H9 (cell line): ENCODE results near the gene TTC1. TPM values are rescaled to one million over a fixed set of nuclear protein-coding genes. Genes with fewer than 3 reads are reported as not detected.

Source experiments
- DNase-seq: peaks from one replicate; pipeline ENCODE4 v3.0.0-alpha.2; 2017
- H2AFZ ChIP-seq: one replicate; pipeline ENCODE4 v1.6.1; 2013; ENCODE audit warnings: mild to moderate bottlenecking, low read length, control low read depth, moderate library complexity
- H2AK5ac ChIP-seq: 2 replicates; pipeline ENCODE4 v1.6.1; 2013; ENCODE audit warnings: low read length, control low read depth, mixed read lengths; ENCODE audit not compliant: insufficient read length
- H2BK120ac ChIP-seq: one replicate; pipeline ENCODE4 v1.6.1; 2013; ENCODE audit warnings: low read depth, mild to moderate bottlenecking, low read length, control low read depth, inconsistent platforms; ENCODE audit not compliant: poor library complexity, severe bottlenecking
- H2BK12ac ChIP-seq: 2 replicates; pipeline ENCODE4 v1.6.1; 2013; ENCODE audit warnings: low read length, control low read depth, mixed read lengths, low read depth; ENCODE audit not compliant: insufficient read length
- H2BK15ac ChIP-seq: 2 replicates; pipeline ENCODE4 v1.6.1; 2013; ENCODE audit warnings: low read depth, low read length, control low read depth
- H2BK20ac ChIP-seq: one replicate; pipeline ENCODE4 v1.6.1; 2013; ENCODE audit warnings: low read depth, mild to moderate bottlenecking, low read length, control low read depth, inconsistent platforms; ENCODE audit not compliant: poor library complexity, severe bottlenecking
- H2BK5ac ChIP-seq: 2 replicates; pipeline ENCODE4 v1.6.1; 2013; ENCODE audit warnings: low read length, control low read depth, mixed read lengths; ENCODE audit not compliant: insufficient read length
- H3K14ac ChIP-seq: 2 replicates; pipeline ENCODE4 v1.6.1; 2013; ENCODE audit warnings: low read length, control low read depth; ENCODE audit not compliant: insufficient read depth
- H3K18ac ChIP-seq: 2 replicates; pipeline ENCODE4 v1.6.1; 2013; ENCODE audit warnings: low read depth, mild to moderate bottlenecking, mixed read lengths, low read length, control low read depth; ENCODE audit not compliant: insufficient read length
- H3K23ac ChIP-seq: 2 replicates; pipeline ENCODE4 v1.6.1; 2013; ENCODE audit warnings: low read length, control low read depth, mixed read lengths, low read depth; ENCODE audit not compliant: insufficient read length
- H3K23me2 ChIP-seq: 2 replicates; pipeline ENCODE4 v1.6.1; 2013; ENCODE audit warnings: low read depth, mild to moderate bottlenecking, mixed read lengths, low read length, control low read depth; ENCODE audit not compliant: insufficient read length, poor library complexity, severe bottlenecking
- H3K27ac ChIP-seq: 2 replicates; pipeline ENCODE4 v1.5.1; 2013; ENCODE audit warnings: low read length, control low read depth, mixed read lengths, low read depth; ENCODE audit not compliant: insufficient read length
- H3K27me3 ChIP-seq: 2 replicates; pipeline ENCODE4 v1.6.1; 2013; ENCODE audit warnings: low read length, control low read depth, inconsistent platforms; ENCODE audit not compliant: insufficient read depth
- H3K4ac ChIP-seq: 2 replicates; pipeline ENCODE4 v1.6.1; 2013; ENCODE audit warnings: low read depth, mild to moderate bottlenecking, control low read depth, inconsistent platforms, low read length, moderate library complexity
- H3K4me1 ChIP-seq: 2 replicates; pipeline ENCODE4 v1.6.1; 2013; ENCODE audit warnings: low read length, control low read depth, inconsistent platforms; ENCODE audit not compliant: insufficient read depth
- H3K4me2 ChIP-seq: 2 replicates; pipeline ENCODE4 v1.6.1; 2013; ENCODE audit warnings: low read length, control low read depth, mixed read lengths; ENCODE audit not compliant: insufficient read length, insufficient read depth
- H3K56ac ChIP-seq: 2 replicates; pipeline ENCODE4 v1.6.1; 2013; ENCODE audit warnings: low read depth, mild to moderate bottlenecking, mixed read lengths, low read length, control low read depth; ENCODE audit not compliant: insufficient read length
- H3K79me1 ChIP-seq: 2 replicates; pipeline ENCODE4 v1.6.1; 2013; ENCODE audit warnings: low read depth, mild to moderate bottlenecking, moderate library complexity, low read length, control low read depth, inconsistent platforms; ENCODE audit not compliant: insufficient read depth, poor library complexity, severe bottlenecking
- H3K79me2 ChIP-seq: 2 replicates; pipeline ENCODE4 v1.6.1; 2013; ENCODE audit warnings: low read length, control low read depth, inconsistent platforms; ENCODE audit not compliant: insufficient read depth
- H3K9ac ChIP-seq: 2 replicates; pipeline ENCODE4 v1.6.1; 2013; ENCODE audit warnings: low read length, control low read depth, mixed read lengths; ENCODE audit not compliant: insufficient read length; ENCODE audit errors: extremely low read depth
- H3K9me3 ChIP-seq: one replicate; pipeline ENCODE4 v1.6.1; 2013; ENCODE audit warnings: low read depth, low read length, inconsistent platforms; ENCODE audit not compliant: control insufficient read depth
- H3T11ph ChIP-seq: one replicate; pipeline ENCODE4 v1.6.1; 2013; ENCODE audit warnings: mild to moderate bottlenecking, low read length, control low read depth, inconsistent platforms
- H4K20me1 ChIP-seq: one replicate; pipeline ENCODE4 v1.6.1; 2013; ENCODE audit not compliant: control insufficient read depth, insufficient read length, insufficient read depth
- H4K5ac ChIP-seq: 2 replicates; pipeline ENCODE4 v1.6.1; 2013; ENCODE audit warnings: low read depth, mild to moderate bottlenecking, mixed read lengths, low read length, control low read depth; ENCODE audit not compliant: insufficient read length
- H4K8ac ChIP-seq: replicated peaks from 2 replicates; pipeline ENCODE4 v1.6.1; 2013; ENCODE audit warnings: low read length, control low read depth, mixed read lengths, low read depth; ENCODE audit not compliant: insufficient read length
- H4K91ac ChIP-seq: 2 replicates; pipeline ENCODE4 v1.6.1; 2013; ENCODE audit warnings: low read depth, mild to moderate bottlenecking, moderate library complexity, mixed read lengths, low read length, control low read depth; ENCODE audit not compliant: insufficient read length
- H3K27ac Mint-ChIP-seq, 3 experiments: 2 replicates in 2 of 3; 3 replicates in 1 of 3; pipeline ENCODE4 v1.8.0; 2020 to 2021; ENCODE audit warnings: mixed read lengths in 3 of 3, mild to moderate bottlenecking in 1 of 3, moderate library complexity in 1 of 3
- H3K27me3 Mint-ChIP-seq: 2 replicates; pipeline ENCODE4 v1.8.0; 2021; ENCODE audit warnings: low read depth, mild to moderate bottlenecking, moderate library complexity, mixed read lengths
- H3K36me3 Mint-ChIP-seq, 3 experiments: 2 replicates in 2 of 3; 3 replicates in 1 of 3; pipeline ENCODE4 v1.8.0; 2020 to 2021; ENCODE audit warnings: low read depth in 3 of 3, mixed read lengths in 3 of 3; ENCODE audit not compliant: insufficient read depth in 1 of 3
- H3K4me1 Mint-ChIP-seq, 2 experiments: 2 replicates each; pipeline ENCODE4 v1.8.0; 2020; ENCODE audit warnings: mixed read lengths in 2 of 2
- H3K4me3 Mint-ChIP-seq, 2 experiments: 2 replicates in 1 of 2; 3 replicates in 1 of 2; pipeline ENCODE4 v1.8.0; 2020 to 2021; ENCODE audit warnings: mild to moderate bottlenecking in 2 of 2, mixed read lengths in 2 of 2, moderate library complexity in 1 of 2
- H3K9me3 Mint-ChIP-seq, 2 experiments: 2 replicates in 1 of 2; 3 replicates in 1 of 2; pipeline ENCODE4 v1.8.0; 2020; ENCODE audit warnings: mild to moderate bottlenecking in 2 of 2, mixed read lengths in 2 of 2, moderate library complexity in 1 of 2
- CTCF ChIP-seq: fragments of 200-600 bp; sonication (generic); conservative IDR thresholded peaks from 3 replicates; pipeline ENCODE4 v1.8.0; 2021; ENCODE audit warnings: antibody characterized with exemption, mild to moderate bottlenecking
- WGBS: extraction: QIAGEN DNeasy Blood & Tissue Kit; methylation state at CpG from one replicate; pipeline ENCODE4 v1.1.7; 2013; ENCODE audit warnings: missing lambda C conversion rate, low lambda C conversion rate, mixed read lengths; ENCODE audit not compliant: insufficient read length; ENCODE audit errors: extremely low coverage; 5-methylcytosine and 5-hydroxymethylcytosine counted together
- total RNA-seq: library from RNA; stranded (reverse); gene quantifications from 2 replicates; pipeline ENCODE4 v1.2.1, GENCODE V29; 2021

Gene TTC1
- total RNA-seq, 1 experiment from 2014 or later = 62.6 TPM

GRCh38 chr5:160054047-160054446 is 45.1 kb downstream of the TTC1 start:
- no peak for DNase-seq
- H3K4ac ChIP-seq = no peak overlapping the region
- H3K23ac ChIP-seq = no peak overlapping the region
- no peak overlapping the region for H2BK15ac ChIP-seq
- no peaks in the 10 kb centered on the region for H3K4me1 ChIP-seq
- H4K5ac ChIP-seq = no peak overlapping the region
- no peak overlapping the region for H3T11ph ChIP-seq
- Mint-ChIP-seq H3K4me1 (peaks cover 0 to 5% of the 10 kb centered on the region in 2 experiments; a peak in 1 of 4 replicates), H3K27me3 (no peaks in the 10 kb centered on the region), H3K9me3 (peaks cover 0 to 4% of the 10 kb centered on the region in 2 experiments; a peak in 2 of 5 replicates), H3K27ac (no peak overlapping the region), H3K4me3 (no peak overlapping the region), H3K36me3 (peaks cover 35 to 88% (median 83%) of the 10 kb centered on the region in 3 experiments; a peak in 6 of 7 replicates)
- no peak overlapping the region for H3K18ac ChIP-seq
- H4K91ac ChIP-seq = no peak overlapping the region
- H2BK5ac ChIP-seq = no peak overlapping the region
- H3K27me3 ChIP-seq = no peaks in the 10 kb centered on the region
- no peak overlapping the region for H2AK5ac ChIP-seq
- no peak overlapping the region for H3K9ac ChIP-seq
- H2AFZ ChIP-seq = no peak overlapping the region
- H2BK12ac ChIP-seq = no peak overlapping the region
- H2BK20ac ChIP-seq = no peak overlapping the region
- no peak overlapping the region for H3K4me2 ChIP-seq
- no peak overlapping the region for H3K27ac ChIP-seq
- H3K14ac ChIP-seq = no peak overlapping the region
- no peak overlapping the region for H4K8ac ChIP-seq
- H4K20me1 ChIP-seq = no peaks in the 10 kb centered on the region
- TF ChIP-seq CTCF = no peak
- H2BK120ac ChIP-seq = no peak overlapping the region
- H3K79me1 ChIP-seq = no peaks in the 10 kb centered on the region
- H3K56ac ChIP-seq = no peak overlapping the region
- no peaks in the 10 kb centered on the region for H3K23me2 ChIP-seq
- no peaks in the 10 kb centered on the region for H3K9me3 ChIP-seq
- WGBS = no CpG with 5 or more reads among the region's 1 CpG
- H3K79me2 ChIP-seq = no peaks in the 10 kb centered on the region
